ENCODE measurements around the gene CAMK2G.

Gene CAMK2G

GRCh38 chr10:73855413-73855812, 18.9 kb downstream of the CAMK2G start:
- Histone ChIP-seq H3K4me1 (ENCODE audit: control insufficient read depth, low read length) (peaks cover 15% of the 10 kb centered on the region), H3K9me3 (ENCODE audit: control insufficient read depth, insufficient read depth, low read length) (no peaks in the 10 kb centered on the region), H3K27ac (ENCODE audit: low read depth, low read length) (no peak overlapping the region), H3K79me2 (ENCODE audit: control insufficient read depth, low read length) (no peaks in the 10 kb centered on the region), H3K9me2 (replicated peaks; ENCODE audit: control insufficient read depth, low read length) (no peaks in the 10 kb centered on the region), H3K4me3 (ENCODE audit: low read length) (no peak overlapping the region), H3F3A (ENCODE audit: control insufficient read depth, insufficient read depth) (no peaks in the 10 kb centered on the region), H4K20me1 (ENCODE audit: control insufficient read depth, insufficient read depth, low read depth, low read length) (no peaks in the 10 kb centered on the region), H3K36me3 (ENCODE audit: control insufficient read depth, low read length) (peaks cover 4% of the 10 kb centered on the region; the same call in 1 of the 2 replicates), H3K4me2 (ENCODE audit: low read length) (no peak overlapping the region), H3K27me3 (ENCODE audit: control insufficient read depth, low read length) (no peaks in the 10 kb centered on the region)
- TF ChIP-seq EZH2phosphoT487 (IDR thresholded peaks at IDR 0.05; ENCODE audit: borderline replicate concordance, low read length): no peak
- TF ChIP-seq, protein P1, sequence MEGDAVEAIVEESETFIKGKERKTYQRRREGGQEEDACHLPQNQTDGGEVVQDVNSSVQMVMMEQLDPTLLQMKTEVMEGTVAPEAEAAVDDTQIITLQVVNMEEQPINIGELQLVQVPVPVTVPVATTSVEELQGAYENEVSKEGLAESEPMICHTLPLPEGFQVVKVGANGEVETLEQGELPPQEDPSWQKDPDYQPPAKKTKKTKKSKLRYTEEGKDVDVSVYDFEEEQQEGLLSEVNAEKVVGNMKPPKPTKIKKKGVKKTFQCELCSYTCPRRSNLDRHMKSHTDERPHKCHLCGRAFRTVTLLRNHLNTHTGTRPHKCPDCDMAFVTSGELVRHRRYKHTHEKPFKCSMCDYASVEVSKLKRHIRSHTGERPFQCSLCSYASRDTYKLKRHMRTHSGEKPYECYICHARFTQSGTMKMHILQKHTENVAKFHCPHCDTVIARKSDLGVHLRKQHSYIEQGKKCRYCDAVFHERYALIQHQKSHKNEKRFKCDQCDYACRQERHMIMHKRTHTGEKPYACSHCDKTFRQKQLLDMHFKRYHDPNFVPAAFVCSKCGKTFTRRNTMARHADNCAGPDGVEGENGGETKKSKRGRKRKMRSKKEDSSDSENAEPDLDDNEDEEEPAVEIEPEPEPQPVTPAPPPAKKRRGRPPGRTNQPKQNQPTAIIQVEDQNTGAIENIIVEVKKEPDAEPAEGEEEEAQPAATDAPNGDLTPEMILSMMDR (IDR thresholded peaks at IDR 0.05; ENCODE audit: low read depth, low read length, poor library complexity, severe bottlenecking): no peak

DNA sequence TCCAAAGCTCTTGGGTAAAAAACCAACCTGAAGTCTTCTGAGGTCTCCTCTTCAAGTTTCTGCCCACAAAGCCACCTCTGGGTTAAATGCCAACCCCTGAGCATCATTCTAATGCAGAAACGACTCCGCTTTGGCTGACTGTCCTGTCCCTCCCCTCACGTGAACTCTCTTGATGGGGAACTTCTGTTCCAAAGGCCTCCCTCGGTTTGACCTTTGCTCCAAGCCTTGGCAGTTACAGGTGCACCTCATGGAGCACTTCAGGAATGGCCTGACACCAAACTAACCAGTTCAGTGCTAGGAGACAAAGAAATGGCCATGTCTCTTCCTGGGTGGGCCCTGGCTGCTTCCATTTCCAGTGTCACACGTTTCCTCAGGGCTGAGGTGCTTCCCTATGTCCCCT, 20.0 kb downstream of the CAMK2G start:
- no peaks in the 10 kb centered on the region for H3K9me3 ChIP-seq (ENCODE audit: control insufficient read depth, insufficient read depth, low read length)
- peaks cover 4% of the 10 kb centered on the region; the same call in 1 of the 2 replicates for H3K36me3 ChIP-seq (ENCODE audit: control insufficient read depth, low read length)
- TF ChIP-seq EZH2phosphoT487 (IDR thresholded peaks at IDR 0.05; ENCODE audit: borderline replicate concordance, low read length): no peak
- TF ChIP-seq, protein P1 (IDR thresholded peaks at IDR 0.05; ENCODE audit: low read depth, low read length, poor library complexity, severe bottlenecking): no peak
- no peaks in the 10 kb centered on the region for H3K9me2 ChIP-seq (replicated peaks; ENCODE audit: control insufficient read depth, low read length)
- no peaks in the 10 kb centered on the region for H3F3A ChIP-seq (ENCODE audit: control insufficient read depth, insufficient read depth)
- H3K27me3 ChIP-seq (ENCODE audit: control insufficient read depth, low read length): no peaks in the 10 kb centered on the region
- no peak overlapping the region for H3K27ac ChIP-seq (ENCODE audit: low read depth, low read length)
- H3K79me2 ChIP-seq (ENCODE audit: control insufficient read depth, low read length): no peaks in the 10 kb centered on the region
- H3K4me3 ChIP-seq (ENCODE audit: low read length): no peak overlapping the region
- no peaks in the 10 kb centered on the region for H4K20me1 ChIP-seq (ENCODE audit: control insufficient read depth, insufficient read depth, low read depth, low read length)
- H3K4me2 ChIP-seq (ENCODE audit: low read length): no peak overlapping the region
- peaks cover 9% of the 10 kb centered on the region for H3K4me1 ChIP-seq (ENCODE audit: control insufficient read depth, low read length)

GRCh38 chr10:73853196-73853595, 21.2 kb downstream of the CAMK2G start:
- no peaks in the 10 kb centered on the region for H3K9me2 ChIP-seq (replicated peaks; ENCODE audit: control insufficient read depth, low read length)
- no peak overlapping the region for H3K4me3 ChIP-seq (ENCODE audit: low read length)
- TF ChIP-seq, protein P1 (IDR thresholded peaks at IDR 0.05; ENCODE audit: low read depth, low read length, poor library complexity, severe bottlenecking): no peak
- no peak for TF ChIP-seq EZH2phosphoT487 (IDR thresholded peaks at IDR 0.05; ENCODE audit: borderline replicate concordance, low read length)
- H3K9me3 ChIP-seq (ENCODE audit: control insufficient read depth, insufficient read depth, low read length): no peaks in the 10 kb centered on the region
- peaks cover 7% of the 10 kb centered on the region for H3K36me3 ChIP-seq (ENCODE audit: control insufficient read depth, low read length)
- no peak overlapping the region for H3K27ac ChIP-seq (ENCODE audit: low read depth, low read length)
- no peaks in the 10 kb centered on the region for H3K27me3 ChIP-seq (ENCODE audit: control insufficient read depth, low read length)
- H3K79me2 ChIP-seq (ENCODE audit: control insufficient read depth, low read length): no peaks in the 10 kb centered on the region
- H3K4me2 ChIP-seq (ENCODE audit: low read length): no peak overlapping the region
- no peaks in the 10 kb centered on the region for H3F3A ChIP-seq (ENCODE audit: control insufficient read depth, insufficient read depth)
- H4K20me1 ChIP-seq (ENCODE audit: control insufficient read depth, insufficient read depth, low read depth, low read length): no peaks in the 10 kb centered on the region
- H3K4me1 ChIP-seq (ENCODE audit: control insufficient read depth, low read length): peaks cover 6% of the 10 kb centered on the region

All from DOHH2 (cell line).